Measurements from ENCODE around the gene RPL29. TPM values are rescaled to one million over a fixed set of nuclear protein-coding genes. Genes with fewer than 3 reads are reported as not detected.

RPL29 gene
- total RNA-seq, 1 experiment from 2014 or later = 696 TPM

GRCh38 chr3:51978143-51978502 lies 17.6 kb downstream of the RPL29 start:
- CTCF ChIA-PET = no interaction called here
- Histone ChIP-seq H3K27me3 (ENCODE audit: control insufficient read depth, insufficient read depth, low read length) (no peaks in the 10 kb centered on the region), H3K27ac (ENCODE audit: low read length) (no peak overlapping the region), H3K9me3 (ENCODE audit: control insufficient read depth, insufficient read depth, low read depth, low read length) (no peaks in the 10 kb centered on the region), H3K4me1 (ENCODE audit: control insufficient read depth, insufficient read depth, low read length) (peaks cover 20% of the 10 kb centered on the region), H3K36me3 (ENCODE audit: control insufficient read depth, insufficient read depth, low read length) (no peaks in the 10 kb centered on the region; the same call in 1 of the 2 replicates), H3K4me3 (ENCODE audit: low read depth in 2 of 2, low read length in 2 of 2) (no peak overlapping the region)
- no TSS peak for BruUV-seq (replicated peaks)
- no peak for TF ChIP-seq CTCF (IDR thresholded peaks at IDR 0.05)
- TF ChIP-seq REST (IDR thresholded peaks at IDR 0.05; ENCODE audit: insufficient read depth in 1 of 2, low read depth in 2 of 2, low read length in 1 of 2) = no peak
- TF ChIP-seq POLR2AphosphoS5 (IDR thresholded peaks at IDR 0.05; ENCODE audit: low read depth, low read length) = no peak
- no peak for TF ChIP-seq TCF7L2 (IDR thresholded peaks at IDR 0.05; ENCODE audit: low read depth, low read length)
- TF ChIP-seq SIN3A (IDR thresholded peaks at IDR 0.05; ENCODE audit: borderline replicate concordance, insufficient read depth, low read depth, low read length) = no peak
- ATAC-seq = no peak
- intact Hi-C loops (cut with micrococcal nuclease; ENCODE audit: unreplicated experiment) (no loop called here), in situ Hi-C loops (cut with HindIII; ENCODE audit: low pct_unique_long_range_greater_than_20kb, low sequenced_read_pairs) (no loop called here)
- POLR2A ChIA-PET = no interaction called here
- no peak for DNase-seq (ENCODE audit: low read depth, low spot score)

DNA sequence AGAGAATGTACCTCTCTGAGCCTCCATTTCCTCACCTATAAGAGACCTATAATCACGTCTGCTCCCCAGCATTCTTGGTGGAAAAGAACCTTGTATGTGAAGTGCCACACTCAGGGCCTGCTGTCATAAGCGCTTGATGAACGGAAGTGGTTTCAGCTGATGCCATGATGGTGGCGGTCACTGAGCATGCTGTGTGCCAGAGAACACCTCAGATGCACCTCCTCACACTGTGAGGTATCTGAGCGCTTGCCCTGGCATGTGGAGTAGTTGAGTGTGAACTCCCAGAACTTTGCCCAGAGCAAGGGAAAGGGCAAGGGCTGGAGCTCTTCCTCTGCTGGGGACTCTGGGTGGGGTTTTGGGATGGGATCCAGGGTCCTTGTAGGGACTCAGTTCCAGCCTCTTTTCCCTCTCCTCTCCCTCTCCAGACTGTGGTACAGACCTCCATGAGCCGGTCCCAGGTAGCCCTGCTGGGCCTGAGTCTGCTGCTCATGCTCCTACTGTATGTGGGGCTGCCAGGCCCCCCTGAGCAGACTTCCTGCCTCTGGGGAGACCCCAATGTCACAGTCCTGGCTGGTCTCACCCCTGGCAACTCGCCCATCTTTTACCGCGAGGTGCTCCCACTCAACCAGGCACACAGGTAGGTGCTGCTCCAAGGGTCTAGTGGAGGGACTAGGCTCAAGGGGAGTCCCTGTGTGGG lies 18.1 kb downstream of the RPL29 start:
- in situ Hi-C loops (cut with HindIII; ENCODE audit: low pct_unique_long_range_greater_than_20kb, low sequenced_read_pairs) = no loop called here
- no TSS peak for BruUV-seq (replicated peaks)
- POLR2A ChIA-PET = no interaction called here

More for the DNA sequence above, 18.1 kb downstream of the RPL29 start:
- no peaks in the 10 kb centered on the region for H3K27me3 ChIP-seq (ENCODE audit: control insufficient read depth, insufficient read depth, low read length)
- H3K27ac ChIP-seq (ENCODE audit: low read length) = no peak overlapping the region
- no peak overlapping the region for H3K4me3 ChIP-seq (ENCODE audit: low read depth in 2 of 2, low read length in 2 of 2)
- no peak for DNase-seq (ENCODE audit: low read depth, low spot score)
- intact Hi-C loops (cut with micrococcal nuclease; ENCODE audit: unreplicated experiment) = no loop called here
- no peaks in the 10 kb centered on the region for H3K9me3 ChIP-seq (ENCODE audit: control insufficient read depth, insufficient read depth, low read depth, low read length)
- peaks cover 20% of the 10 kb centered on the region for H3K4me1 ChIP-seq (ENCODE audit: control insufficient read depth, insufficient read depth, low read length)
- TF ChIP-seq CTCF (IDR thresholded peaks at IDR 0.05) = no peak
- no peak for TF ChIP-seq SIN3A (IDR thresholded peaks at IDR 0.05; ENCODE audit: borderline replicate concordance, insufficient read depth, low read depth, low read length)
- TF ChIP-seq POLR2AphosphoS5 (IDR thresholded peaks at IDR 0.05; ENCODE audit: low read depth, low read length) = no peak
- TF ChIP-seq TCF7L2 (IDR thresholded peaks at IDR 0.05; ENCODE audit: low read depth, low read length) = no peak
- TF ChIP-seq REST (IDR thresholded peaks at IDR 0.05; ENCODE audit: insufficient read depth in 1 of 2, low read depth in 2 of 2, low read length in 1 of 2) = no peak
- ATAC-seq = no peak
- CTCF ChIA-PET = no interaction called here
- H3K36me3 ChIP-seq (ENCODE audit: control insufficient read depth, insufficient read depth, low read length) = no peaks in the 10 kb centered on the region; the same call in 1 of the 2 replicates

All from Panc1 (cell line).